ENCODE data around the gene SNX17.
"Not testable (repeated sequence)": the region's sequence is repeated elsewhere in the genome, so short reads cannot be mapped to it uniquely, and the experiment has no call there.

SNX17 gene

DNA sequence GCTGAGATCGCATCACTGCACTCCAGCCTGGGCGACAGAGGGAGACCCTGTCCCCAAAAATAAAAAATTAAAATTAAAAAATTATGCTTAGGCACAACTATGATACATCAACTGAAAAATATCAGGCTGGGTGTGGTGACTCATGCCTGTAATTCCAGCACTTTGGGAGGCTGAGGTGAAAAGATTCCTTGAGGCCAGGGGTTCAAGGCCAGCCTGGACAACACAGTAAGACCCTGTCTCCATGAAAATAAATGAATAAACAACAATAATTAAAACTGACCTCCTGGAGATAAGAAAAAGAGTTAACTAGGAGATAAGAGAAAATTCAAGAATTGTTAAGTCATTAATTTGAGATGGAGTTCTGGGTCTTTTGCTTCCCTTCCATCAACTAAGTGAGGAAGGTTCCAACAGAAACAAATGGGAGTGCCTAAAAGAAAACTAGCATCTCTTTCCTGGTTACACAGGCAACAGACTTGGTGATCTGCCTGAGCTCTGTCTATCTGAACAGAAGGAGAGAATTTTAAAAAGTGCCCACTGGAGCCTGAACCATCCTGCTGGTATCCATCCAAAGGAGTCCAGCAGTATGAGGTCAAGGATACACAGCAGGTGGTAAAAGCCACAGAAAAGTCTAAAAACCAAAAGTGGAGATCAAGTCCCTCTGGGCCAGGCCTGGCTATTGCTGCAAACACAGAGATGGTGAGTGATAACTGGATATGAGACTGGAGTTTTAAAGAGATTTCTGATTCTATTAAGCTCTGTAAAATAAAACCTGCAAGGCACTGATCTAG is 30.1 kb downstream of the SNX17 start:
- Mint-ChIP-seq H3K4me1 (peaks cover 10 to 39% of the 10 kb centered on the region in 2 donors), H3K27ac (peak overlapping the region; percentile 14), H3K9me3 (no peaks in the 10 kb centered on the region), H3K36me3 (peaks cover 20 to 33% of the 10 kb centered on the region in 2 donors), H3K27me3 (no peaks in the 10 kb centered on the region), H3K4me3 (no peak overlapping the region)
- ATAC-seq (replicated peaks) (no peak), DNase-seq (no peak)

GRCh38 chr2:27407798-27408491 is 37.5 kb downstream of the SNX17 start:
- Mint-ChIP-seq H3K27me3 (peaks cover 5 to 13% of the 10 kb centered on the region in 2 donors), H3K27ac (peak overlapping the region; percentile 91), H3K4me3 (peak overlapping the region; percentile 90 to 95), H3K9me3 (peaks cover 2 to 7% of the 10 kb centered on the region in 2 donors), H3K36me3 (peaks cover 13 to 20% of the 10 kb centered on the region in 2 donors), H3K4me1 (peaks cover 15 to 37% of the 10 kb centered on the region in 2 donors)
- ATAC-seq (replicated peaks) (no peak), DNase-seq (no peak)

DNA sequence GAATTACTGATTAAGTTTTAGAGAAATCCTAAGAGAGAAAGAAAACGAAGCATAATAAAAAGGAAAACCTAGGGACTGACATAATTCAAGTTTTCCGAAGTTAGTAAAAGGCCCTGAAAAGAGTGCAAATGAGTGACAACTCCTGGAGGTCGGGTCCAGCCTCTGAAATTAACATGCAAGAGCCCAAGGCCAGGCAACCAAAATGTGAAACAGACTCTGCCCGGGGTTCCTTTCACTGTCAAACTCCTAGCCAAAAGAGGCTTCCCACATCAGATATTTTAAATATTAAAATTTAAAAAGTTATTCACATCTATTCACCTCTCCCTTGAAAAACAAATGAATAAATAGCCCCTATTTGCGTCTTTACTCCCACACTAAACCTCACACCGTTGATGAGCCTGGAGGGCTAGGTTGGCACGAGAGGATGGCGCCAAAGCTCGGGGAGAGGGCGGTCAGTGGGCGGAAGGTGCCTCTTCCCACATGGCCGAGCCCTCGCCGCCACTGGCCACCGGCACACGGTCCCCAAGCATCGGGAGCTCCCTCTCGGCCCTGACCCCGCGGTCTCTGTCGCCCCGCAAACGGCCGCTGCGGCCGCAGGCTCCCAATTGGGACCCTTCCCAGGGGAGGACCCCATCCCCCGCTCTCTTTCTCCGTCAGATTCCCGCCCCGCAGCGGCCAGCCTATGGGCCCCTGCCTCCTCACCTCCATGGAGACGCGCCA is 38.3 kb downstream of the SNX17 start:
- peaks cover 2 to 7% of the 10 kb centered on the region in 2 donors for H3K9me3 Mint-ChIP-seq
- peaks cover 5 to 15% of the 10 kb centered on the region in 2 donors for H3K27me3 Mint-ChIP-seq
- no peak for DNase-seq
- H3K27ac Mint-ChIP-seq, result peak overlapping the region; percentile 95
- peak overlapping the region; percentile 90 to 95 for H3K4me3 Mint-ChIP-seq
- ATAC-seq (replicated peaks), result peak; percentile 48 to 51
- H3K36me3 Mint-ChIP-seq, result peaks cover 13 to 20% of the 10 kb centered on the region in 2 donors
- H3K4me1 Mint-ChIP-seq, result peaks cover 15 to 37% of the 10 kb centered on the region in 2 donors

GRCh38 chr2:27409321-27410073 is 39.1 kb downstream of the SNX17 start, which contains the start of gene PPM1G:
Gene PPM1G, minus strand, starts transcription at chr2:27409591. Its CDS starts 169 bp downstream, at chr2:27409422.
- peak within 1 kb of the TSS; percentile 95 for H3K27ac Mint-ChIP-seq
- H3K4me1 Mint-ChIP-seq, result peaks cover 15 to 33% of the 10 kb centered on the region in 2 donors
- peaks cover 2 to 7% of the 10 kb centered on the region in 2 donors for H3K9me3 Mint-ChIP-seq
- H3K27me3 Mint-ChIP-seq, result peaks cover 5 to 15% of the 10 kb centered on the region in 2 donors
- peaks cover 13 to 19% of the 10 kb centered on the region in 2 donors for H3K36me3 Mint-ChIP-seq
- ATAC-seq (replicated peaks), result peak; percentile 95 to 96
- DNase-seq, result peak; percentile 95
- peak within 1 kb of the TSS; percentile 90 to 95 for H3K4me3 Mint-ChIP-seq

- Mint-ChIP-seq H3K27ac (no peak overlapping the region), H3K27me3 (peaks cover 5 to 15% of the 10 kb centered on the region in 2 donors), H3K4me3 (no peak overlapping the region), H3K36me3 (peaks cover 7 to 11% of the 10 kb centered on the region in 2 donors), H3K4me1 (peaks cover 9 to 18% of the 10 kb centered on the region in 2 donors), H3K9me3 (peaks cover 2 to 7% of the 10 kb centered on the region in 2 donors)
- DNase-seq (no peak), ATAC-seq (replicated peaks) (no peak)
Observed at GRCh38 chr2:27412419-27413152, 42.2 kb downstream of the SNX17 start.

- Mint-ChIP-seq H3K4me1 (no peaks in the 10 kb centered on the region), H3K9me3 (peaks cover 2 to 3% of the 10 kb centered on the region in 2 donors), H3K27ac (no peak overlapping the region), H3K27me3 (peaks cover 5 to 15% of the 10 kb centered on the region in 2 donors), H3K4me3 (no peak overlapping the region), H3K36me3 (peaks cover 3% of the 10 kb centered on the region in 2 donors)
- ATAC-seq (replicated peaks), result no peak
- DNase-seq, result no peak
Observed at GRCh38 chr2:27416151-27416550, 45.7 kb downstream of the SNX17 start.

- Mint-ChIP-seq H3K4me1 (no peaks in the 10 kb centered on the region), H3K27ac (no peak overlapping the region), H3K4me3 (no peak overlapping the region), H3K9me3 (no peaks in the 10 kb centered on the region), H3K27me3 (no peaks in the 10 kb centered on the region), H3K36me3 (no peaks in the 10 kb centered on the region)
- DNase-seq (no peak), ATAC-seq (replicated peaks) (no peak)
Observed at GRCh38 chr2:27420996-27421395, 50.6 kb downstream of the SNX17 start.

DNA sequence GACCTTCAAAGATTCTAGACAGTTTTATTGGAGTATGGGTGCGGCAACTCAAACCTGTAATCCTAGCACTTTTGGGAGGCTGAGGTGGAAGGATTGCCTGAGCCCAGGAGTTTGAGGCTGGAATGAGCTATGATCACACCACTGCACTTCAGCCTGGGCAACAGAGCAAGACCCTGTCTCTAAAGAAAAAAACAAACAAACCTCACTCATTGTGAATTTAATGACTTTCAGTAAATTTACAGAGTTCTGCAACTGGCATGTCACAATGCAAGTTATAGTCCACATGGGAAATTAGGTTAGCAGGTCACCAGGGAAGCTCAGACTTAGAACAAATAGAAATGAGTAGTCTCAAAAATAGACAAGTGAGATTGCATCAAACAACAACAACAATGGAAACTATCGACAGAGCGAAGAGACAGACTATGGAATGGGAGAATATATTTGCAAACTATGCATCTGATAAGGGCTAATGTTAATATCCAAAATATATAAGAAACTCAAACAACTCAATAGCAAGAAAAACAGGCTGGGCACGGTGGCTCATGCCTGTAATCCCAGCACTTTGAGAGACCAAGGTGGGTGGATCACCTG is 51.3 kb downstream of the SNX17 start:
- no peak overlapping the region for H3K4me3 Mint-ChIP-seq
- H3K4me1 Mint-ChIP-seq, result no peaks in the 10 kb centered on the region
- no peaks in the 10 kb centered on the region for H3K36me3 Mint-ChIP-seq
- no peak for ATAC-seq (replicated peaks)
- H3K27ac Mint-ChIP-seq, result no peak overlapping the region
- H3K27me3 Mint-ChIP-seq, result no peaks in the 10 kb centered on the region
- no peaks in the 10 kb centered on the region for H3K9me3 Mint-ChIP-seq
- DNase-seq, result no peak

GRCh38 chr2:27422958-27423357 is 52.5 kb downstream of the SNX17 start:
- Mint-ChIP-seq H3K9me3 (no peaks in the 10 kb centered on the region), H3K27me3 (no peaks in the 10 kb centered on the region), H3K4me3 (no peak overlapping the region), H3K4me1 (peaks cover 5 to 7% of the 10 kb centered on the region in 2 donors), H3K36me3 (no peaks in the 10 kb centered on the region), H3K27ac (no peak overlapping the region)
- DNase-seq (no peak), ATAC-seq (replicated peaks) (no peak)

DNA sequence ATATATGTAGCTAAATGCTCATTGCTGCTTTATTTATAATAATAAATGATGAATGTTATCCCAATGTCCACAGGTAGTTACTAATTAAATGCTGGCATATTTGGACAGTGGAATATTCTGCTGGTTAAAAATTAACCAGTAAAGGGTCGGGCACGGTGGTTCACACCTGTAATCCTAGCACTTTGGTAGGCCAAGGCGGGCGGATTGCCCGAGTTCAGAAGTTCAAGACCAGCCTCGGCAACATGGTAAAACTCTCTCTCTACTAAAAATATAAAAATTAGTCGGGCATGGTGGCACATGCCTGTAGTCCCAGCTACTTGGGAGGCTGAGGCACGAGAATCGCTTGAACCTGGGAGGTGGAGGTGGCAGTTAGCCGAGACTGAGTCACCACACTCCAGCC is 54.6 kb downstream of the SNX17 start:
- DNase-seq; H3K4me3 Mint-ChIP-seq; H3K9me3 Mint-ChIP-seq; ATAC-seq (replicated peaks); H3K36me3 Mint-ChIP-seq; H3K27ac Mint-ChIP-seq; H3K27me3 Mint-ChIP-seq: not testable (repeated sequence)
- peaks cover 8 to 23% of the 10 kb centered on the region in 2 donors for H3K4me1 Mint-ChIP-seq

Data from stimulated activated naive B cell treated with anti-CD40 and anti-IgM and Interleukin-4, amounts not matched to agents 10 μg/mL and 1 μg/mL and 100 μg/mL, for 72 hours (primary cell).